Activated CD4-positive, alpha-beta memory T cell treated with anti-CD3 and anti-CD28 coated beads for 36 hours (primary cell): ENCODE data around the gene GFAP. TPM values are rescaled to one million over a fixed set of nuclear protein-coding genes. Genes with fewer than 3 reads are reported as not detected.

ENCODE experiments used
- CTCF ChIA-PET: fragments of 350-600 bp; sonication (Branson Sonifier 250); formaldehyde crosslinking; loops from one replicate; lab custom pipeline; 2021; ENCODE audit warnings: antibody characterized with exemption, inconsistent platforms; lab: Charles Lee
- POLR2A ChIA-PET: fragments of 350-600 bp; sonication (Branson Sonifier 250); formaldehyde crosslinking; loops from one replicate; lab custom pipeline; 2021; ENCODE audit warnings: antibody characterized with exemption; lab: Charles Lee
- DNase-seq: peaks from one replicate; pipeline ENCODE4 v3.0.0-alpha.2; 2020
- H3K27ac Mint-ChIP-seq: one replicate; pipeline ENCODE4 v1.8.0; 2021; ENCODE audit warnings: mixed read lengths
- H3K27me3 Mint-ChIP-seq: one replicate; pipeline ENCODE4 v1.8.0; 2021; ENCODE audit warnings: mixed read lengths
- H3K36me3 Mint-ChIP-seq: one replicate; pipeline ENCODE4 v1.8.0; 2021; ENCODE audit warnings: mixed read lengths
- H3K4me1 Mint-ChIP-seq: one replicate; pipeline ENCODE4 v1.8.0; 2021; ENCODE audit warnings: low read depth, mixed read lengths
- H3K4me3 Mint-ChIP-seq: one replicate; pipeline ENCODE4 v1.8.0; 2021; ENCODE audit warnings: mild to moderate bottlenecking, mixed read lengths
- H3K9me3 Mint-ChIP-seq: one replicate; pipeline ENCODE4 v1.8.0; 2021; ENCODE audit warnings: mixed read lengths
- intact Hi-C: fragments of 100-400 bp; cut with micrococcal nuclease; formaldehyde crosslinking; loops from one replicate; pipeline ENCODE4 v1.15.1; 2023
- total RNA-seq, 2 experiments: library from RNA; stranded (reverse); gene quantifications; one replicate each; pipeline ENCODE4 v1.2.3, GENCODE V29; 2021

The GFAP gene
- total RNA-seq, 2 experiments from 2014 or later: not detected

DNA sequence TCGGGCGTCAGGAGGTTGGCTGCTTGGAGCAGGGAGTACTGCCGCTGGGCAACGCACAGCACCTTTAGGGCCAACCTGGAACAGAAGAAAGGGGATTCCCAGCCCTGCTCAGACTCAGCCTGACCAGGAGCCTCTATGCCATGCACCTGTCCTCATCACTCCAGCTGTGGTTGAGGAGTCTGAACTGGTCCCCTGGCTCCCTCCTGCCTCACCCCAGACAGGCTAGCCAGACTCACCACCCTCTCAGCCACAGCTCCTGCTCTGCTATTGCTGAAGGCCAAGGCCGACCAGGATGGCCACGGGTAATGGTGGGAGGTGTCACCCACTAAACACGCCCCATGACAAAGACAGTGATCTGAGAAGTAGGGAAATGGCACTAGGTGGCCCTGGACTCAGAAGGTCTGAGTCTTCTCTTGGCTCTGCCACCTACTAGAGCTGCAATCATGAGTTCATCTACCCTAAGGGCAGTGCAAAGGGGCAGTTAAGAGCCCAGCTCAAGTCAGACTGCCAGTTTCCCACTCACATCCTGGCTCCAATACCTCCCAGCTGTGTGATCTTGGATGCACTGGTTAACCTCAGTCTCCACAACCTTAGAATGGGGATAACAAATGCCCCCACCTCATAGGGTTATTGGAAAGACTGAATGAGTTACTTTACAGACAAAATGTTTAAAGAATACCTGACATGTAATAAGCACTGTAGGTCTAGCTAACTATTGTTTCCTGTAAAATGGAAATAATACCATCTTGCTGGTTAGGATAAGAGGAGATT lies 13.8 kb upstream of the GFAP start:
- H3K27ac Mint-ChIP-seq: no peak overlapping the region
- H3K36me3 Mint-ChIP-seq: peaks cover 31% of the 10 kb centered on the region
- no peaks in the 10 kb centered on the region for H3K4me1 Mint-ChIP-seq
- ChIA-PET POLR2A (interaction anchor here (0.9 kb wide), 1 partner anchor 39 kb away, joined by 3 read pairs; the partner anchor contains the start of gene C1QL1), CTCF (interaction anchor here (0.8 kb wide), 1 partner anchor 9 kb away, joined by 3 read pairs; no protein-coding TSS in a partner anchor)
- DNase-seq: no peak
- intact Hi-C loops: no loop called here
- no peak overlapping the region for H3K4me3 Mint-ChIP-seq
- H3K9me3 Mint-ChIP-seq: no peaks in the 10 kb centered on the region
- no peaks in the 10 kb centered on the region for H3K27me3 Mint-ChIP-seq

DNA sequence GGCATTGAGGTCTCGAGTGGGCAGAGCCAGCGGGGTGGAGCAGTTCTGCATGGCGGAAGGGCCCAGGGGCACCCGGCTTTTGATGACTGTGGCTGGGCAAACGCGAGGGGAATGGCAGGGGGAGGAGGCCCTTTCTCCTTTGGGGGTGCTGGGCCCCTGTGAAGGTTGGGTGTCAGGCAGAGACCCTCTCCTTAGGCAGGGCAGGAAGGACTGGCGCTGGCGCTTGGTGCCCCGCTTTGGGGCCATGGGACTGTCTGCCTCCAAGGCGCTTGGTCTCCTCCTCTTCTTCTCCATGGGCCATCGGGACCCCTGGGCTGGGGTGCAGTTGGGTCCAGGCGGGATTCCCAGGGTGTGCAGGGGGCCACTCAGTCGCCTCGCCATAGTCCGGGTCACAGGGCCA lies 12.8 kb upstream of the GFAP start:
- no peaks in the 10 kb centered on the region for H3K9me3 Mint-ChIP-seq
- no peak overlapping the region for H3K4me3 Mint-ChIP-seq
- H3K4me1 Mint-ChIP-seq: no peaks in the 10 kb centered on the region
- DNase-seq: no peak
- CTCF ChIA-PET: interaction anchor here (0.8 kb wide), 1 partner anchor 8 kb away, joined by 3 read pairs; no protein-coding TSS in a partner anchor
- peaks cover 31% of the 10 kb centered on the region for H3K36me3 Mint-ChIP-seq
- no peak overlapping the region for H3K27ac Mint-ChIP-seq
- no peaks in the 10 kb centered on the region for H3K27me3 Mint-ChIP-seq
- intact Hi-C loops: no loop called here
- POLR2A ChIA-PET: interaction anchor here (0.9 kb wide), 1 partner anchor 40 kb away, joined by 3 read pairs; the partner anchor contains the start of gene C1QL1

DNA sequence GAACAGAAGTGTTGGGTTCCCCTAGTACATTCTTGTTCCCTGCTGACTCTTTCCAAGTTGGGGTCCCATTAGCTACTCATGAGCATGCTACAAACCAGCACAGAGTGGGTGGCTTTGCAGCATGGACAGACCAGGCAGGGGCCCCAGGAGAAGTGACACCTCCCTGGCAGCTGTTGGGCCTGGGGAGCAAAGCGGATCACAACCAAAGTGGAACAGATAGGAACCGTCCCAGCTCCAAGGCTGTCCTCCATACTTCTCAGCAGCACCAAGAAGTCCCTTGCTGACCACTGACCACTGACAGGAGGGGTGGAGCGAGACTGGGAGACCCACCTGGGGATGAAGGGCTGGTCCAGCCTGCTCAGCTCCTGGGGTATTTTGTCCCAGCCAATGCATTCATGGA lies 12.4 kb upstream of the GFAP start:
- H3K36me3 Mint-ChIP-seq: peaks cover 31% of the 10 kb centered on the region
- H3K4me3 Mint-ChIP-seq: no peak overlapping the region
- H3K9me3 Mint-ChIP-seq: no peaks in the 10 kb centered on the region
- ChIA-PET CTCF (interaction anchor here (1.3 kb wide), 1 partner anchor 15 kb away, joined by 3 read pairs; no protein-coding TSS in a partner anchor), POLR2A (no interaction called here)
- H3K4me1 Mint-ChIP-seq: no peaks in the 10 kb centered on the region
- intact Hi-C loops: no loop called here
- no peak for DNase-seq
- no peak overlapping the region for H3K27ac Mint-ChIP-seq
- H3K27me3 Mint-ChIP-seq: peaks cover 1% of the 10 kb centered on the region

DNA sequence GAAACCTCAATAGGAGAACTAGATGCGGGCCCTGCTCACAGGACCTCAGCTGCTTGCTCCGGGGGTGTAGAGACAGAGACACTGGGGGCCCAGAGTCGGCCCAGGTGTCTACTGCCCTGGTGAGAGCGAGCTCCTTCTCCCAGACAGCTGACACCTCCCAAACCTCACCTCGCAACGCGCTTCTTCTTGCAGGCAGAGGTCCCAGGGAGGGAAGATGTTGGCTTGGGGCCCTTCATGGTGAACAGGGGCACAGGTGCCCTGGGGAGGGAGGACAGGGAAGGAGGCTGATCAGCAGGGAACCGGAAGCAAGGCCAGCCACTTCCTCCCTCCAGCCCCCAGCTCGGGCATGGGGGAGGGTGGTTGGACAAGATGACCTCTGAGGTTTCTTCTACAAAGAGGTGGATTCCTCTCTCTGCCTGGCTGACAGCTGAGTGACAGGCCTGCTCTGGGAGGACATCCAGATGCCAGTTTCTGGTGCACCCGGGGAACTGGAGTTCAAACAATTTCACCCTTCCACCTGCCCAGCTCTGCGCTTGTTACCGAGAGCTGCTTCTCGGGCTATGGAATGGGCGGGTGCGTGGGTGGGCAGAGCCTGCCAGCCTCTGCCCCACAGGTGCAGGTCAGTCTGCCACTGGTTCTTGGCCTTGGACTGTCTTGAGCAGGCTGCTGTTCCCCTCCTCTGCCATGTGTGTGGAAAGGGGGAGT lies 11.7 kb upstream of the GFAP start:
- peaks cover 29% of the 10 kb centered on the region for H3K36me3 Mint-ChIP-seq
- ChIA-PET POLR2A (interaction anchor here (1.3 kb wide), 1 partner anchor 98 kb away, joined by 4 read pairs; no protein-coding TSS in a partner anchor), CTCF (interaction anchor here (1.3 kb wide), 2 partner anchors 15 to 95 kb away, joined by 3 to 5 read pairs; no protein-coding TSS in a partner anchor)
- intact Hi-C loops: no loop called here
- no peak overlapping the region for H3K4me3 Mint-ChIP-seq
- H3K9me3 Mint-ChIP-seq: no peaks in the 10 kb centered on the region
- no peak for DNase-seq
- H3K27ac Mint-ChIP-seq: no peak overlapping the region
- H3K4me1 Mint-ChIP-seq: no peaks in the 10 kb centered on the region
- H3K27me3 Mint-ChIP-seq: peaks cover 3% of the 10 kb centered on the region

DNA sequence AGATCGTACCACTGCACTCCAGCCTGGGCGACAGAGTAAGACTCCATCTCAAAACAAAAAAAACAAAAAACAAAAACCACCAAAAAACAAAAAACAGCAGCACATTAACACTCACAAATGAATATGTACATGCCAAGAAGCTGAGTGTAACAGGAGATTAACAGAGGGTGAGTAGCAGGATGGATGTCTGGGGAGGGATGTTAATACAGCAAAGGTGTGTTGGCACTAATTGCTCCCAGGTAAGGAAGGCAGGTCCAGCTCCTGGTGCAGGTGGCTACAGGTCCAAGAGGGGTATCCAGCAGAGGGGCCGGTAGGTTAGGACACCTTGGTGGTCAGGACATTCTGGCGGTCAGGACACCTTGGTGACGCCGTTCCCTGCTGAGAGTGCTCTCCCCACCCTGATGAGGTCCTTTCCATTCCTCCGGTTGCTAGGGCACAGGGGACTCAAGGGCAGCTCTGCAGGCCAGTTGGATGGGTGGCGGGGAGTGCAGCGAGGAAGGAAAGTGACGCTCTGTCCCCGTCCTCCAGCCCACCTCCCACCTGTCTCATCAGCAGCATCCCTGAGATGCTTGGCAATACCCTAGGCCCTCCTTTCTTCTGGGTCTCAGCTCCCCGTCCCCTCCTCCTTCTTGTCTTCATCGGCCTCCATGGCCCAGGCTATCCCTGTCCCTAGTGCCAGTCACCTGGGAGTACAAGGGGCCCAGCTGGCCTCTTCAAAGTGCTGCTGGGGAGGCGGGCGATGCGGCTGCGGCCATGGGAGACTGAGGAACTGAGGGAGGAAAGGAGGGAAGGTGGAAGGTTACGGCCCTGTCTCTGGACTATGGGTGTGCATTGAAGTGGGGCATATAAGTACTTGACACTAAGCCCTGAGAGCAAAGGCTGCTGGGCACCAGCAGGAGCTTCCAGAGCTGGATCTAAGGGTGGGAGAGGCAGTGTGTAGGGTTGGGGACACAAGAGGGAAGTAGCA lies 10.7 kb upstream of the GFAP start:
- Mint-ChIP-seq H3K9me3 (no peaks in the 10 kb centered on the region), H3K27ac (no peak overlapping the region), H3K27me3 (peaks cover 7% of the 10 kb centered on the region), H3K4me1 (no peaks in the 10 kb centered on the region), H3K36me3 (peaks cover 26% of the 10 kb centered on the region), H3K4me3 (no peak overlapping the region)
- DNase-seq: no peak
- CTCF ChIA-PET: interaction anchor here (1.2 to 1.3 kb wide), 3 partner anchors 14 to 209 kb away, joined by 3 to 5 read pairs (median 4); partner anchors contain the start of gene ACBD4
- POLR2A ChIA-PET: interaction anchor here (0.6 to 1.3 kb wide), 2 partner anchors 99 to 289 kb away, joined by 4 read pairs; no protein-coding TSS in a partner anchor
- intact Hi-C loops: no loop called here

DNA sequence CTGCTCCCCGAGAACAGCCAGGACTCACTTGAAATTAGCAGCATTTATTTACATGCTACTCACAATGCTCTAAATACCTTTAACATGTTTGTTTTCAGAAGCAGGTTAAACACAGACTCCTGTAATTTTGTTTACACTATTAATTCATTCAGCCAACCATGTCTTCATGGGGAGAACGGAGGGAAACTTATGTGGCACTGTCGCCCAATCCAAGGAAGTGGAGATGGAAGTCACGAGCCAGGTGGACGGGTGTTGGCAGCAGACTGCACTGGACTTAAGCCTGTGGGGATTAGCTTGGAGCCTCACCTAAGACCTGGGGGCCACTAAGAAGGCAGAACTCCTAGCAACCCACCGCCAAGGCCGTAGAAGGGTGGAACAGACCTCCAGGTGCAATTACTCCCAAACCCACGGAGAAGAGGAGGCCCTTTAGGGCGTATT lies 8.8 kb upstream of the GFAP start:
- Mint-ChIP-seq H3K9me3 (no peaks in the 10 kb centered on the region), H3K27ac (no peak overlapping the region), H3K36me3 (peaks cover 19% of the 10 kb centered on the region), H3K27me3 (peaks cover 10% of the 10 kb centered on the region), H3K4me3 (no peak overlapping the region), H3K4me1 (peaks cover 5% of the 10 kb centered on the region)
- no peak for DNase-seq
- ChIA-PET CTCF (interaction anchor here (2.1 kb wide), 1 partner anchor 13 kb away, joined by 4 read pairs; no protein-coding TSS in a partner anchor), POLR2A (interaction anchor here (0.7 kb wide), 1 partner anchor 151 kb away, joined by 3 read pairs; no protein-coding TSS in a partner anchor)
- intact Hi-C loops: loop anchor here (5.0 kb wide), 1 partner anchor 208 kb away; the partner anchor contains the start of gene PLCD3

DNA sequence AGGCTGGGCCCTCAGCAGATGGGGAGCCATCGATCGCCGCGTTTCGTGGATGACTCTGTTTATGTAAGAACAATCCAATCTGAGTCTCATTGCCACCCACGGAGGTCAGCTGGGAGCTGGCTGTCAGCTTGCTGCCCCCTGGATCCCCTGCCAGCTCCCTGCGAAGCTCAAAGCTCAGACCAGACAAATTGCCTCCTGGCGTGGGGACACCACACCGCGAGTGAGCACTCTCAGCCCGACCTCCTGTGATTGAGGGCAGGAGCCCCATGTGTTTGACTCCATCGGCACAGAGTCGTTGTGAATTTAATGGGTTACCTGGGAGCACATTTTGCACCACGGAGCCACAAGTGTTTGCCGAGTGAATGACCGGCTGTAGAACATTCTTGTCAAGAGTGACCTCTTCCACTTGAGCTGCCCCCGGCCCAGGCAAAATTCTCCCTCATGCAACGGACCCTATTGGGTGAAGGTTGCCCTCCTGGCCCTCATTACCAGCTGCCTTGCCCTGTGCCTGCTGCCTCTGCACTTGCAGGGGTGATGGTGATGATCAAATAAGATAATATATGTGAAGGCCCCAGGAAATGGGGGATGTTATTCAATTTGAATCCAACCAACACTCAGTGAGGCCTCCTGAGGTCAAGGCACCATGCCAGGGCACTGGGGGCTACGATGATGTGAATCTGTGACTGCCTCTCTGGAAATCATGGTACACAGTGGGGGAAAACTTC lies 7.6 kb upstream of the GFAP start:
- peaks cover 11% of the 10 kb centered on the region for H3K36me3 Mint-ChIP-seq
- CTCF ChIA-PET: interaction anchor here (2.1 to 6.6 kb wide), 3 partner anchors 12 to 176 kb away, joined by 4 to 162 read pairs (median 17); no protein-coding TSS in a partner anchor
- no peak overlapping the region for H3K4me3 Mint-ChIP-seq
- intact Hi-C loops: loop anchor here (5.0 kb wide), 1 partner anchor 209 kb away; the partner anchor contains the start of gene PLCD3
- POLR2A ChIA-PET: interaction anchor here (0.9 kb wide), 1 partner anchor 10 kb away, joined by 3 read pairs; no protein-coding TSS in a partner anchor
- no peak for DNase-seq
- H3K9me3 Mint-ChIP-seq: no peaks in the 10 kb centered on the region
- peaks cover 10% of the 10 kb centered on the region for H3K27me3 Mint-ChIP-seq
- peaks cover 5% of the 10 kb centered on the region for H3K4me1 Mint-ChIP-seq
- H3K27ac Mint-ChIP-seq: no peak overlapping the region

DNA sequence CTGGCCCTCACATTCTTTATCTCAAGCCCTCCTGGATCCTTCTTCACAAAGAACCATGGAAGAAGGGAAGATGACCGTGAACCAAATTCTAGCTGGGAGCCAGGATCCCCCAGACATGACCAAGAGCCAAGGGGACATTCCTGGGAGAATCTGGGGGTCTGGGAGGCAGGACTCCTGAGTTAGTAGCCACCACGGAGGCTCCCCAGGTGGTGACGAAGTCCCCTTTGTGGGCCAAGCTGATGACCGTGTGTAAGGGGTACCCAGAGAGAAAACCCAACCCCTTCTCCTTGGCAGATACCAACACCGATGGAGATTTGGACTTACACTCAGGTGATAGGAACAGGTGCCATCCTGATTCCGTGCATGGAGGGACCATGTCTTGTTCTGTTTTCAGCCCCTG lies 6.8 kb upstream of the GFAP start:
- intact Hi-C loops: loop anchor here (5.0 kb wide), 1 partner anchor 210 kb away; the partner anchor contains the start of gene PLCD3
- peaks cover 5% of the 10 kb centered on the region for H3K4me1 Mint-ChIP-seq
- H3K27me3 Mint-ChIP-seq: peaks cover 10% of the 10 kb centered on the region
- ChIA-PET CTCF (interaction anchor here (2.1 to 6.6 kb wide), 4 partner anchors 11 to 177 kb away, joined by 4 to 162 read pairs (median 14); no protein-coding TSS in a partner anchor), POLR2A (no interaction called here)
- H3K9me3 Mint-ChIP-seq: no peaks in the 10 kb centered on the region
- H3K27ac Mint-ChIP-seq: no peak overlapping the region
- peaks cover 6% of the 10 kb centered on the region for H3K36me3 Mint-ChIP-seq
- no peak for DNase-seq
- H3K4me3 Mint-ChIP-seq: no peak overlapping the region

DNA sequence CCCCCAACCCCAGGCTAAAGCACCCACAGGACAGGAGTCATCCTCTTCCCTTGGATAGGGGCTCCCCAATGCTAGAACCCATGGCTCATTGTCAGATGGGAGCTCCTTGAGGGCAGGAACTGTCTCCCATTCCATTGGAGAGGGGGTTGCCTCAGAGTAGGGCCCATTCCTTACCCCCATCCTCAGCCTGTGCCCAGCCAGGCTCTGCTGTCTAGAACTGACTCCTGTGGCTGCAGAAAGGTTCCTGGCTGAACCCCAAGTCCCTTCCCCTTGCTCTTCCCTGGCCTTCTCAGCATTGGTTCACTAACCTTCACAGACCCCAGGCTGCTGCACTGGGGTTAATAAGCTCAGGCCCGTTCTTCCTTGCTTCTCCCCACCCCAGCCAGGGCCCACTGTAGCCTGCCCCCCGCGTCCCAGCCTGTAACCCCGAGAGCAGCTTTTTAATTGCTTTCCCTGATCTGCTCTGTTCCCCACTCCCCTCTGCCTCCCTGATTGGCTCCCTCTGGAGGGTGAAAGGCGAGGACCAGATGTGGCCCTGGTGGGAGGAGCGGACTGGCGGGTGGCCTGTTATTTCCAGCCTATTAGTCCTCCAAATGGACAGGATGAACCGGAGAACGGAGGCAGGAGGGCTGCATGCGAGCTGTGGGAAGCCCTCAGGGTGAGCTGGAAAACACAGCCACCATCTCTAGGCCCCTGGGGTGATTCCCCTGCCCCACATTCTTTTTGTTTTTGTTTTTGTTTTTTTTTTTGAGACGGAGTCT lies 6.0 kb upstream of the GFAP start:
- POLR2A ChIA-PET: interaction anchor here (2.0 kb wide), 1 partner anchor 99 kb away, joined by 12 read pairs; no protein-coding TSS in a partner anchor
- Mint-ChIP-seq H3K4me3 (no peak overlapping the region), H3K27ac (no peak overlapping the region), H3K9me3 (no peaks in the 10 kb centered on the region), H3K36me3 (peaks cover 3% of the 10 kb centered on the region), H3K27me3 (peaks cover 10% of the 10 kb centered on the region), H3K4me1 (peaks cover 5% of the 10 kb centered on the region)
- CTCF ChIA-PET: interaction anchor here (1.0 to 6.6 kb wide), 13 partner anchors 10 to 214 kb away, joined by 3 to 162 read pairs (median 9); partner anchors contain the start of genes ACBD4 and PLCD3
- intact Hi-C loops: loop anchor here (5.0 kb wide), 1 partner anchor 211 kb away; the partner anchor contains the start of gene PLCD3
- no peak for DNase-seq
